ENCODE data around the gene CD247. TPM values are rescaled to one million over a fixed set of nuclear protein-coding genes. Genes with fewer than 3 reads are reported as not detected.

Gene CD247
- total and polyA plus RNA-seq, 2 of the 13 experiments (the other 11 are each of a cell fraction or from before 2014, with no cell fraction given): 0.20 TPM; not detected in 1

DNA sequence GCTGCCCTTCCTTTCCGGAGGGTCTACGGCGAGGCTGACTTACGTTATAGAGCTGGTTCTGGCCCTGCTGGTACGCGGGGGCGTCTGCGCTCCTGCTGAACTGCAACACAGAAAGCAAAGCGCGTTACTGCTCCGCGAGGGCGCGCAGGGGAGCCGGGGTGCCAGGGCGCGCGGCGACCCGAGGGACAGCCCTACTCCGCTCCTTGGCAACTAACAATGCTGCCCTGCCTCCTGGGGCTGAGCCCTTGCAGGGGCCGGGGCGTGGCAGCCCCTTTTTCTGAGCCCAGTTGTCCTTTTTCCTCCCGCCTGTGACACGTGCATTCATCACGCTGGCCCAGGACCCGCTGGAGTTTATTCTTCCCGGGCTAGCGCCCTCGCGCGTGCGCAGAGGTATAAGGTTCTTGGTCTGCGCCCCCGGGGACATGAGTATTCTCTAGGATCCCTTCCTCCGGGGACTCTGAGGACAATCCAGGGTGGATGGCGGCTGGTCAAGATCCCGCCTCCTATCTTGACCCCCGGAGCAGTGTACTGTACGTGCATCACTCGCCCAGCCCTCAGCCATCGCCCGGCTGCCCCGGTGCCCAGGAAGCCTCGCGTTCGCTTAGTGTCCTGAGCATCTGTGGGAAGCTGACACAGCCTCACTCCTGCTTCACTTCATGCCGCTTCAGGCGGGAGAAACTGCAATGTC is 78.9 kb downstream of the CD247 start (continued):
- TF ChIP-seq FOXO1 (CRISPR knock-in tag; IDR thresholded peaks at IDR 0.05) (no peak), SP4 (CRISPR knock-in tag; IDR thresholded peaks at IDR 0.05) (peak; percentile 35; the same call in 1 of the 2 replicates), ZNF546 (CRISPR knock-in tag; conservative IDR thresholded peaks at IDR 0.05) (0 out of 2 replicates have a peak, but pooled peaks have one; percentile 45), MEIS2 (CRISPR knock-in tag; IDR thresholded peaks at IDR 0.05) (0 out of 2 replicates have a peak, but pooled peaks have one; percentile 32), GLMP (CRISPR knock-in tag; IDR thresholded peaks at IDR 0.05; ENCODE audit: borderline replicate concordance) (no peak), IRX3 (CRISPR knock-in tag; IDR thresholded peaks at IDR 0.05; ENCODE audit: borderline replicate concordance, low read depth) (0 out of 2 replicates have a peak, but pooled peaks have one; percentile 45), ZNF883 (CRISPR knock-in tag; IDR thresholded peaks at IDR 0.05; ENCODE audit: not compliant biosample characterization) (peak; percentile 42), CTCF (CRISPR knock-in tag; IDR thresholded peaks at IDR 0.05) (peak; percentile 51), ARID4A (CRISPR knock-in tag; IDR thresholded peaks at IDR 0.05; ENCODE audit: borderline replicate concordance) (peak; percentile 72; the same call in 1 of the 2 replicates), KMT2A (CRISPR knock-in tag; IDR thresholded peaks at IDR 0.05) (peak; percentile 27; the same call in 1 of the 2 replicates), RXRB (CRISPR knock-in tag; IDR thresholded peaks at IDR 0.05; ENCODE audit: borderline replicate concordance) (no peak), HOXA9 (CRISPR knock-in tag; IDR thresholded peaks at IDR 0.05; ENCODE audit: borderline replicate concordance) (0 out of 2 replicates have a peak, but pooled peaks have one; percentile 32), ZBTB26 (CRISPR knock-in tag; IDR thresholded peaks at IDR 0.05; ENCODE audit: borderline replicate concordance) (no peak), MXD4 (CRISPR knock-in tag; IDR thresholded peaks at IDR 0.05) (peak; percentile 93)
- TF ChIP-seq, protein P1, sequence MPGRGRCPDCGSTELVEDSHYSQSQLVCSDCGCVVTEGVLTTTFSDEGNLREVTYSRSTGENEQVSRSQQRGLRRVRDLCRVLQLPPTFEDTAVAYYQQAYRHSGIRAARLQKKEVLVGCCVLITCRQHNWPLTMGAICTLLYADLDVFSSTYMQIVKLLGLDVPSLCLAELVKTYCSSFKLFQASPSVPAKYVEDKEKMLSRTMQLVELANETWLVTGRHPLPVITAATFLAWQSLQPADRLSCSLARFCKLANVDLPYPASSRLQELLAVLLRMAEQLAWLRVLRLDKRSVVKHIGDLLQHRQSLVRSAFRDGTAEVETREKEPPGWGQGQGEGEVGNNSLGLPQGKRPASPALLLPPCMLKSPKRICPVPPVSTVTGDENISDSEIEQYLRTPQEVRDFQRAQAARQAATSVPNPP (CRISPR knock-in tag; IDR thresholded peaks at IDR 0.05): 0 out of 2 replicates have a peak, but pooled peaks have one; percentile 32
- TF ChIP-seq, protein P2, sequence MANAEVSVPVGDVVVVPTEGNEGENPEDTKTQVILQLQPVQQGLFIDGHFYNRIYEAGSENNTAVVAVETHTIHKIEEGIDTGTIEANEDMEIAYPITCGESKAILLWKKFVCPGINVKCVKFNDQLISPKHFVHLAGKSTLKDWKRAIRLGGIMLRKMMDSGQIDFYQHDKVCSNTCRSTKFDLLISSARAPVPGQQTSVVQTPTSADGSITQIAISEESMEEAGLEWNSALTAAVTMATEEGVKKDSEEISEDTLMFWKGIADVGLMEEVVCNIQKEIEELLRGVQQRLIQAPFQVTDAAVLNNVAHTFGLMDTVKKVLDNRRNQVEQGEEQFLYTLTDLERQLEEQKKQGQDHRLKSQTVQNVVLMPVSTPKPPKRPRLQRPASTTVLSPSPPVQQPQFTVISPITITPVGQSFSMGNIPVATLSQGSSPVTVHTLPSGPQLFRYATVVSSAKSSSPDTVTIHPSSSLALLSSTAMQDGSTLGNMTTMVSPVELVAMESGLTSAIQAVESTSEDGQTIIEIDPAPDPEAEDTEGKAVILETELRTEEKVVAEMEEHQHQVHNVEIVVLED (CRISPR knock-in tag; IDR thresholded peaks at IDR 0.05; ENCODE audit: borderline replicate concordance): no peak
